ENCODE measurements around the gene HS6ST1.

The HS6ST1 gene

DNA sequence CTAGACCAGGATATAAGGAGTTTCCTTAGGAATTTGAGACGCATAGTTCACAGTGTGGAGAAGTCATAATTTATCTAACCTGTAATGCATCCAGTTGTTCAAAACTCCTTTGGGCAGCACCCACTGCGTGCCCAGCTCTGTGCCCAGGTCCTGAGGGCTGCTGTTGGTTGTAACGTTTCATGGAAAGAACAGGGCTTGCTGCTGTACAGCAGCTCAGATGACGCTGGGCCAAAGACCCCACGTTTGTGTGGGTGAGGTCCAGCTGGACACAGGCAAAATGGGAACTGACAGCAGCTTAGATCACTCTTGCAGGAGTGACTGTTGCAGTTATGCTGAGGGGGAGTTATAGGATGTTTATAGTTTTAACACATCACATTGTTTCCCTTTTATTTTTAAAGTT, 30.0 kb upstream of the HS6ST1 start:
- no peak overlapping the region for H3K4me3 ChIP-seq (replicated peaks in 1 of 2; ENCODE audit: low read depth in 2 of 2, low read length in 2 of 2)
- TF ChIP-seq, protein P1, sequence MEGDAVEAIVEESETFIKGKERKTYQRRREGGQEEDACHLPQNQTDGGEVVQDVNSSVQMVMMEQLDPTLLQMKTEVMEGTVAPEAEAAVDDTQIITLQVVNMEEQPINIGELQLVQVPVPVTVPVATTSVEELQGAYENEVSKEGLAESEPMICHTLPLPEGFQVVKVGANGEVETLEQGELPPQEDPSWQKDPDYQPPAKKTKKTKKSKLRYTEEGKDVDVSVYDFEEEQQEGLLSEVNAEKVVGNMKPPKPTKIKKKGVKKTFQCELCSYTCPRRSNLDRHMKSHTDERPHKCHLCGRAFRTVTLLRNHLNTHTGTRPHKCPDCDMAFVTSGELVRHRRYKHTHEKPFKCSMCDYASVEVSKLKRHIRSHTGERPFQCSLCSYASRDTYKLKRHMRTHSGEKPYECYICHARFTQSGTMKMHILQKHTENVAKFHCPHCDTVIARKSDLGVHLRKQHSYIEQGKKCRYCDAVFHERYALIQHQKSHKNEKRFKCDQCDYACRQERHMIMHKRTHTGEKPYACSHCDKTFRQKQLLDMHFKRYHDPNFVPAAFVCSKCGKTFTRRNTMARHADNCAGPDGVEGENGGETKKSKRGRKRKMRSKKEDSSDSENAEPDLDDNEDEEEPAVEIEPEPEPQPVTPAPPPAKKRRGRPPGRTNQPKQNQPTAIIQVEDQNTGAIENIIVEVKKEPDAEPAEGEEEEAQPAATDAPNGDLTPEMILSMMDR (IDR thresholded peaks at IDR 0.05; ENCODE audit: low read depth, low read length): no peak
- DNase-seq (ENCODE audit: low read depth in 2 of 2): no peak

DNA sequence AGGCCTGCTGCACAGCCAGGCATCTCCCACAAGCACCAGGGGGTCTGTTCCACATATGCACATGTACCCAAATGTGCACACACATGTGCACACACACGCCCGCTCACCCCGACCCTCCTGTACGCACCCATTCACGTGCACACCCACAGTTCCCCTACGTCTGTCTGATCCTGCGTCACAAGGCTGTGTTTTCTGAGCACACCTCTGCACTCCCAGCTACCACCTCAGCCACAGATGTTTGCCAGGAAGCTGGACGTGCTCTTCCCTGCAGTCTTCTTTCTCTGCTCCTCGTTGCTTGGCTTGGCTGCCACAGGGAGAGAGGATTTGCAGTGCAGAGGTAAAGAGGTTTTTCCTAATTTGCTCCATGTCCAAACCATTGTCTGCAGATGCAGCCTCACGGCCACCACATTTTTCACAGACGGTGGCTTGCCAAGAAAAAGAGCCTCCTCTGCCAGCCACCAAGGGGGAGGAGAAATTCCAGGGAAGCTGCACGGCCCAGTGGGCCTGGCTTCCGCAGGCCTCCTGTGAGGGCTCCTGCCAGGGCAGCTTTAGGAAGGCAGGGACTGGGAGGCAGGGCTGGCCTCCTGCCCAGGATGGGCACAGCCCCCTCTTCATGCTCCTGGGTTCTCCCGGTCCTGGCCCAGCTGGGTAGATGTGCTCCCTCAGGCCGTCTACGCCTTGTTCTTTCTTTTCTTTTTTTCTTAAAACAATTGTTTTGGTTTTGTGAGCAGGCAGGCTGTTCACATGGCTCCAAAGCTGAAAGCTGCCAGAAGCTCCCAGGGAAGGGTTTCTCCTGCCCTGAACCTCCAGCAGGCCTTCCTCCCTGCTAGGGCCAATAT, 29.3 kb upstream of the HS6ST1 start:
- TF ChIP-seq, protein P1 (IDR thresholded peaks at IDR 0.05; ENCODE audit: low read depth, low read length): no peak
- peak; percentile 49 to 95 for DNase-seq (ENCODE audit: low read depth in 2 of 2)
- H3K4me3 ChIP-seq (replicated peaks in 1 of 2; ENCODE audit: low read depth in 2 of 2, low read length in 2 of 2): no peak overlapping the region

DNA sequence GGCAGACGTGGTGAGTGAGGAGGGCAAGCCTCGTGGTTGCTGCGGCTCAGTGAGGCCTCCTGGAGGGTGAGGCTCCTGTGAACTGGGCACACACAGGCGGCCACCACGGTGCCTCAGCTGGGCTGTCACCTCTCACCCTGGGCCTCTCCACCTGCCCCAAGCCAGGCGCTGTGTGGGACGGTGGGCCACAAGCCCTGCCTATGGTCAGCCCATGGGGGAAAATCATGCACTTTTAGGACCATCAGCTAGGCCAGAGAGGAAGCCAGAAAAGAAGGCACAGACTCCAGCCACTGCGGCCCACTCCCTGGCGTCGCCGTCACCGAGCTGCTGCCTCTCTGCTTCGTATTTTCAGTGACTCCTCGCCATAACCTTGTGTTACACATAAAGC, 28.5 kb upstream of the HS6ST1 start:
- no peak for DNase-seq (ENCODE audit: low read depth in 2 of 2)
- no peak overlapping the region for H3K4me3 ChIP-seq (replicated peaks in 1 of 2; ENCODE audit: low read depth in 2 of 2, low read length in 2 of 2)
- TF ChIP-seq, protein P1 (IDR thresholded peaks at IDR 0.05; ENCODE audit: low read depth, low read length): no peak

DNA sequence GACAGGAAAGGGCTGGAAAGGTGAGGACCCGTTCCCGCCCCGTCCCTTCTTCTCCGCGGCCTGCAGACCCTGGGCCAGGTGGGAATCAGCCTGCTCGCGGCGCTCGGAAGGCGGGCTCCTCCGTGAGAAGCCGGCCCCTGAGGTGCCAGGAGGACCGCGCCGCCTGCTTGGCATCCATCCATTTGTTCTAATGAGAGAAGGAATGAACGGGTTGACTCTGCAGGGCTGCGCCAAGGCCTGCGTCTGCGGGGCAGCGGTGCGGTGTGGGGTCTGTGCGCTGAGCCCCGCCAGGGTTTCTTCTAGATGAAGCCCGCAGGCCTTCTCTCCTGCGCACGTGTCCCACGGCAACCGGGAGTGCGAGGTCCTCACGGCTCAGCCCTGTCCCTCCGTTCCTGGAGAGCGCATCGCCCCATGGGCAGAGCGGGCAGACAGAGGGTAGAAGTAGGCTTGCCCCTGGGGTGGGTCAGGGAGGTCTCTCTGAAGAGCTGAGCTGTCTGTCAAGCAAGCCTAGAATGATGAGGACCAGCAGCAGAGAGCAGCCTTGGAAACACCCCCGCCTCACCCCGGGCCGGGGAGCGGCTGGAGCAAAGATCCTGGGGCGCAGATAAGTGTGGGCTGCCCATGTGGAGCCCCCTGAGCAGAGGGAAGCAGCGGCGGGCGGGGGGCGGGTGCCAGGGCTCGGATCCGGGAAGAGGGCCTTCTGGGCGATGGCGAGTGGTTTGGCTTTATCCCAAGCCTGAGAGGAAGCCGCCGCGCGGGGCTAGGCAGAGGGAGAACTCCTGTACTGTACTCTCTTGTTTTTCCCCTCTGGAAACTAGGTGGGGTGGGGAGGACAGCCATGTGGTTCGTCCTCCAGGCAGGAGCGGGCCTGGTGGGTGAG, 27.9 kb upstream of the HS6ST1 start:
- TF ChIP-seq, protein P1 (IDR thresholded peaks at IDR 0.05; ENCODE audit: low read depth, low read length): no peak
- no peak overlapping the region for H3K4me3 ChIP-seq (replicated peaks in 1 of 2; ENCODE audit: low read depth in 2 of 2, low read length in 2 of 2)
- no peak for DNase-seq (ENCODE audit: low read depth in 2 of 2)

DNA sequence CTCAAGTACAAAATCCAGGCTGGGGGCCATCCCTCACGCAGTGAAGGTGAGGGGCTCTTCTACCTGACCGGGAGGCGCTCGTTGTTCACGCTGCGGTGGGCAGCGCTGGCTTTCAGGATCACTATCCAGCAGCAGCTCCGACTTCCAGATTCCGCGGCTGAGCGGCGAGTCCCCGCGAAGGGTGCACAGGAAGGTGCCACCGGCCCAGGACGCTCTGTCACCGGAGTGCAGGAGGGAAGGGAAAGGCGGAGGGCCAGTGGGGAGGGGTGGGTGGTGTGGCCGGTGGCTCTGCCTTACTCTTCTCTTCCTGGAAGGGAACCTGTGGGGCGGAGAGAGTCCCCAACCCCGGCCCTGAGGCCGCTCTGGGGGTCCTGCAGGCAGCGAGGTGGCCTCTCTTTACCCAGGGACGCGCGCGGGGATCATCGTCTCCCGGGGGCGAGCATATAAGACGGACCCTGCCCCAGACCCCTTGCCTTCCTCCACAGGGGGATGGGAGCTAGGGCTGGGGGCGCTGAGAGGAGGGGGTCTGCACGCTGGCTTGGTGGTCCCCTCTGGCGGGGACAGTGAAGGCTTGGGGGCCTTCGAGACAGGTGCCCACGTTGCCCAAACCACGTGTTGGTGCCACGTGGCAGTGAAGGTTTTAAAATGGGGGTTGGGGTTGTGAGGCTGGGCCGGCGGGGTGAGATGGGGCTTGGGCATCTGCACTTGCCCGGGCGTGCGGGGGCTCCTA, 26.9 kb upstream of the HS6ST1 start:
- no peak for DNase-seq (ENCODE audit: low read depth in 2 of 2)
- TF ChIP-seq, protein P1 (IDR thresholded peaks at IDR 0.05; ENCODE audit: low read depth, low read length): no peak
- no peak overlapping the region for H3K4me3 ChIP-seq (replicated peaks in 1 of 2; ENCODE audit: low read depth in 2 of 2, low read length in 2 of 2)

DNA sequence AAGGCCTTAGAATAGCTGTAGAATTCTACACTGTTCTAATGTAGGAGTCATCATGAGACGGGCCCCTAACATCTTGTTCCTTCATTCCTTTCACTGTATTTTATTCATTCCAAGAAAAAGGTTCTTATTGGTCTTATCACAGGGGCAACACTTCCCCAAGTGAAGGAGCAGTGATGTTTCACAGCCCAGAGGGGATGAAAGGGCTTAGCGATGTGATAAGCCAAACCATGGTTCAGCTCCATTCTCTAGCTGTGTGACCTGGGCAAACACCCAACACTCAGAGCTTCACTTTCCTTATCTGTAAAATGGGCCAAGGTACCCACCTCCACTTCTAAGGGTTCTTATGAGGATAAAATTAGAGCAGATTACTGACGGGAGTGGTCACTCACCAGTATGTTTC, 25.4 kb upstream of the HS6ST1 start:
- TF ChIP-seq, protein P1 (IDR thresholded peaks at IDR 0.05; ENCODE audit: low read depth, low read length): no peak
- no peak overlapping the region for H3K4me3 ChIP-seq (replicated peaks in 1 of 2; ENCODE audit: low read depth in 2 of 2, low read length in 2 of 2)
- DNase-seq (ENCODE audit: low read depth in 2 of 2): no peak
